GM20431 (cell line): ENCODE measurements around the gene TPMT.
"Not testable (repeated sequence)": the region's sequence is repeated elsewhere in the genome, so short reads cannot be mapped to it uniquely, and the experiment has no call there.

Experiments
- in situ Hi-C: fragments of 300-500 bp; cut with MseI, MboI; formaldehyde crosslinking; loops from one replicate; pipeline ENCODE4 v1.15.0; 2020; ENCODE audit warnings: low sequenced_read_pairs; ENCODE audit not compliant: unreplicated experiment

Gene TPMT

DNA sequence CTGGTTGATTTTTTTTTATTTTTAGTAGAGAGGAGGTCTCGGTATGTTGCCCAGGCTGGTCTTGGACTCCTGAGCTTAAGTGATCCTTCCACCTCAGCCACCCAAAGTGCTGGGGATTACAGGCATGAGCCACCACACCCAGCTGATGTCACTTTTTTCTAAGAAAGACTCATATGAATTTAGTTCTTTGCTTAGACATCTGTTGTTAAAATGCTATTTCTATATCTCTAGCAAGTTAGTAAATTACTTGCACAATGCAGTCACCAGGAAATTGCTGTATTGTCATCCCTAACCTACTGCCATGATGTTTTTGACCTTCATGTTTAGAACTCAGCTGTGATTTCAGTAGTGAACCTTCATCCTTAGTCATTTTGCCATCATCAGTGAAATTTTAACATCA, 6.0 kb upstream of the TPMT start:
- in situ Hi-C loops = no loop called here

DNA sequence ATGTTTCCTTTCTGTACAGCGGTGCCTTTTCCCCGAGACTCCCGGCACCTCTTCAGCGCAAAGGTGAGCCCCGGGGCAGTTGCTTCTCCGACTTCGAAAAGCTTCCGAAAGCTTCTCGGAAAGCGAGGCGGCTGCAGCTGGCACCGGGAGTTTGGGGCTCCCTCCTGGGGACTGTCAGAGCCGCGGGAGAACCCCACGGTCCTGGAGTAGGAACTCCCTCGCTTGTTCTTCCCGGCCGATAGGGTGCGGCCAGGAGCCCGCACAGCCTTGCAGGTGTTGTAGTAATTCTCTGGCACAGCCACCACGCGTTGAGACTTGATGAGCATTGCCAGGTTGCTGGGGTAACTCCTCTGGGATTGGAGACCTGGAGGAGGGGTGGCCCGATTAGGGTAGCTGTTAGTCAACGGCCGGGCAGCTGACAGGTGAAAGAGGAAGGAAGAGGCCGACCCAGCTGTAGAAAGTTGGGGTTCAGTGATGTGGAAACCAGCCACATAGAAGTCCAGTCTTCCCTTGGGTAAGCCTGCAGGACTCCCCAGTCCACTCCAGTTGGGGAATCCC, 1.1 kb upstream of the TPMT start:
- in situ Hi-C loops = no loop called here

DNA sequence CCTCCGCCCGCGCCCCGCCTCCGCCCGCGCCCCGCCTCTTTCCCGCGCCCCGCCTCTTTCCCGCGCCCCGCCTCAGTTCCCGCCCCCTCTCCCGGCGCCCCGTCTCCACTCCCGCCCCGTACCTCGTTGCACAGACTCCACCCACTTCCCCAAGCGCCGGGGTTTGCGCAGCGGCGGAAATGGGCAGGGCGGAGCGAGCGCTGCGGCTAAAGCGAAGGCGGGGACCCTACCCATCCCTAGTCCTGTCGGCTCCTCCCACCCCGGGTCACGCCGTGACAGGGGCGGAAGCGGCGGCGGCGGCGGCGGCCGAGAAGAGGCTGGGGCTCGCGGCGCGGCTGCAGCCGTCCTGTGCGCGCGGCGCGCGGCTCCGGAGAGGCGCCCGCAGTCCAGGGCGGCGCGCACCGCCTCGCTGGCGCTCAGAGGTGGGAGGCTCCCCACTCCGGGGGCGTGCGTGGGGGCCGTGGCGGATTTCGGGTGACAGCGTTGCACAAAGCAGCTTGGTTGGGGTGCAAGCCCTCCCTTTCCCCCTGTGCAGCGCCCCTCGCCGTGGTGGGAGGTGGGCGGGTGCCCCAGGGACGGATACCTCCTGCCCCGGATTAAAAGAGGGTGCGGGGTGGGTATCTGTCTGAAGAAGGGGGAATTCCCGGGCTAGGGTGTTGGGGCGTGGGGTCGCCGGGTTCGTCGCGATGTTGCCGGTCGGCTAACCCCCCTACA, 430 bp upstream of the TPMT start, which contains the start of gene KDM1B:
KDM1B (plus strand) TSS at position 273 of the 714 bp plus-strand sequence. CDS start 4,474 bp downstream, outside the sequence.
- in situ Hi-C loops = no loop called here

DNA sequence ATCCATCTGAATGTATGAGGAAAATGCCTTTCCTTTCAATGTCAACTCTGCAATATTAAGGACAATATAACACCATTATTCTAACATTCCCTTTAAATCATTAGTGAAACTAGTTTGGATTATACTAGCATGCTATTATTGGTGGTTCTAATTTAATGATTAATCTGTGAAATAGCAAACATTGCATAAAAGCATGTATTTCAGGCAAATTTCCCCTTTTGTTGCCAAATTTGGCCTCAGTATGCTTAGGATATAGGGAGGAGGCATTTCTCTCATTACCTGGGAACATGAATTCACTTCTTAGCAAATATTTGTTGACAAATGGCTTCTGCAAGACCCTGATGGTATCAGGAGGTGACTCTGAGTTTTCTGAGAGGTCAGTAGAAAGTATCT, 1.6 kb downstream of the TPMT start:
- in situ Hi-C loops = no loop called here

DNA sequence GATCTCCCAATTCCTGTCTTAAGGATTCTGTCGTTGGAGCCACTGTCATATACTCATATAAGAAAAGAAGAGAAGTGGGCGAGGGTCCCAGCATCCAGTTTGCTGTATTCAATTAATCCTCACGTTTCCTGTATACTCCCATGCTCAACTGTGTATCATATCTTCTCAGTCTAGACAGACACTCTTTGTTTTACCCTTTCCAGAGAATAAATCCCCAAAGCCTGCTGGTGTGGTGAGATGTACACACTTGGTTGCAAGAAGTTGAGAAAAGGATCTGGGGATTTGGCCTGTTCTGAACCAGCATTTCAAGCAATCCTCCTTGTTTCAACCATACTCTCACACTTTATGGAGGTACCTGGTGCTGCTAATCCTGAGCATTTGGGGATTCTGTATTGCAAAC, 3.1 kb downstream of the TPMT start:
- in situ Hi-C loops = no loop called here

DNA sequence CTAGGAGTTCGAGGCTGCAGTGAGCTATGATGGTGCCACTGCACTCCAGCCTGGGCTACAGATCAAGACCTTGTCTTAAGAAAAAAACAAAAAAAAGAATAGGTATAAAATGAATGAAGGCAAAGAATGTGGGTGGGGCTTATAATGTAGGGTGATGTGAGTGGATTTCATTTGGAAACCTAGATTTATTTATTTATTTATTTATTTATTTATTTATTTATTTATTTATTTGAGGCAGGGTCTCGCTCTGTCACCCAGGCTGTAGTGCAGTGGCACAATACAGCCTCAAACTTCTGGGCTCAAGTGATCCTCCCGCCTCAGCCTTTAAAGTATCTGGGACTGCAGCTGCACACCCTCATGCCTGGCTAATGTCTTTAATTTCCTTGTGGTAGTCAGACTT, 3.5 kb downstream of the TPMT start:
- in situ Hi-C loops = not testable (repeated sequence)

GRCh38 chr6:18148304-18149025, 6.4 kb downstream of the TPMT start:
- in situ Hi-C loops = no loop called here

DNA sequence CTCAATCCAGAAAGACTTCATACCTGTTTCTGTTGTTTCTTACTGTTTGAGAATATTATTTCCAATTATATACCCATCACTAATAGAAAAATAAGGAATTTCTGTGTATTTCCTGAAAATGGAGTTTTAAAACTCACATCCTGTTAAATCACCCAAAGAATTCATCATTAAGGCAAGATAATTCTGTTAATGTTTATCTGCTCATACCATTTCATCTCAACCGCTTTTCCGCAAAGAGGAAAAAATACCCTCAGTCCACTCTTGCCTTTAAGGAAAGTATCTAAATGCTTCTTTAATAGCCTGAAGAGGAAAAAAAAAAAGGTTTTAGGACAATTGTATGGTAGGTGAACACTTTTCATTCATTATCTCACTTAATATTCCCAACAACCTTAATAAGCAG, 7.3 kb downstream of the TPMT start:
- in situ Hi-C loops = no loop called here

GRCh38 chr6:18147160-18147559, 7.7 kb downstream of the TPMT start:
- in situ Hi-C loops = no loop called here

DNA sequence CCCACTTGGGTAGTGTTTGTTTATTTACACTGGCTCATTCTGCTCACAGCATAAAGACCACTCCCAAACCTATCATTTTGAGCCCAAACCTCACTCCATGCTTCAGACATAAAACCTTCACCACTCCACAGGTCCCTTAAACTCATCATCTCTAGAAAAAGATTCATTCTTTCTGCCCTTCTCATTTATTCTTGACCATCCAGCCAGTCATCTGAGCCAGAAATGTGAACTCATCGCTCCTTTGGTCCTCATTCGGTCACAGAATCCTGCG, 12.4 kb downstream of the TPMT start:
- in situ Hi-C loops = no loop called here

GRCh38 chr6:18141805-18142590, 12.9 kb downstream of the TPMT start:
- in situ Hi-C loops = no loop called here

DNA sequence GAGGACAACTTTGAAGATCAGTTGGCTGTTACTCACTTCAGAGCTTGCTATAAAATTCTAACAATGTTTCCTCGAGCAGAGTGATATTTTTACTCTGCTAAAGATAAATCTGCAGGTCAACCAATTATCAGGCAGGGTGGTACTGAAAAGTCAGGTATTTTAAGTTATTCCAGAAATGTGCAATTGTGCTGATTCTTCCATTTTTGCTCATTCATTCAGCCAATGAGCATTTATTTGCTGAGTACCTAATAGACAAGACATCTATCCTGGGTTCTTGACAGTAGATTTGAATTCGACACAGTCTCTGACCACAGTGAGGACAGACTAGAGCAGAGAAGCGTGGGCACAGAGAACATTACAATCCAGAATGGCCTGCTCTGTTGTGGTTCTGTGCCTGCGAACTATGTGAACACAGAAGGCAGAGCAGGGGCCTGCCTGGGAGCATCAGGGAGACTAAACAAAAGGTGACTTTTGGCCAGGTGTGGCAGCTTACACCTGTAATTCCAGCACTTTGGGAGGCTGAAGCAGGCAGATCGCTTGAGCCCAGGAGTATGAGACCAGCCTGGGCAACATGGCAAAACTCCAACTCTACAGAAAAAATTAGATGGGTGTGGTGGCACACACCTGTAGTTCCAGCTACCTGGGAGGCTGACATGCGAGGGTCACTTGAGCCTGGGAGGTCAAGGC, 14.8 kb downstream of the TPMT start:
- in situ Hi-C loops = no loop called here

GRCh38 chr6:18138906-18139305, 16.0 kb downstream of the TPMT start:
- in situ Hi-C loops = no loop called here

GRCh38 chr6:18136260-18136659, 18.6 kb downstream of the TPMT start:
- in situ Hi-C loops = no loop called here

GRCh38 chr6:18135171-18135570, 19.7 kb downstream of the TPMT start:
- in situ Hi-C loops = no loop called here

- in situ Hi-C loops = no loop called here
Observed at GRCh38 chr6:18132346-18132745, 22.5 kb downstream of the TPMT start.

- in situ Hi-C loops = no loop called here
Observed at GRCh38 chr6:18126121-18126520, 28.8 kb downstream of the TPMT start.

DNA sequence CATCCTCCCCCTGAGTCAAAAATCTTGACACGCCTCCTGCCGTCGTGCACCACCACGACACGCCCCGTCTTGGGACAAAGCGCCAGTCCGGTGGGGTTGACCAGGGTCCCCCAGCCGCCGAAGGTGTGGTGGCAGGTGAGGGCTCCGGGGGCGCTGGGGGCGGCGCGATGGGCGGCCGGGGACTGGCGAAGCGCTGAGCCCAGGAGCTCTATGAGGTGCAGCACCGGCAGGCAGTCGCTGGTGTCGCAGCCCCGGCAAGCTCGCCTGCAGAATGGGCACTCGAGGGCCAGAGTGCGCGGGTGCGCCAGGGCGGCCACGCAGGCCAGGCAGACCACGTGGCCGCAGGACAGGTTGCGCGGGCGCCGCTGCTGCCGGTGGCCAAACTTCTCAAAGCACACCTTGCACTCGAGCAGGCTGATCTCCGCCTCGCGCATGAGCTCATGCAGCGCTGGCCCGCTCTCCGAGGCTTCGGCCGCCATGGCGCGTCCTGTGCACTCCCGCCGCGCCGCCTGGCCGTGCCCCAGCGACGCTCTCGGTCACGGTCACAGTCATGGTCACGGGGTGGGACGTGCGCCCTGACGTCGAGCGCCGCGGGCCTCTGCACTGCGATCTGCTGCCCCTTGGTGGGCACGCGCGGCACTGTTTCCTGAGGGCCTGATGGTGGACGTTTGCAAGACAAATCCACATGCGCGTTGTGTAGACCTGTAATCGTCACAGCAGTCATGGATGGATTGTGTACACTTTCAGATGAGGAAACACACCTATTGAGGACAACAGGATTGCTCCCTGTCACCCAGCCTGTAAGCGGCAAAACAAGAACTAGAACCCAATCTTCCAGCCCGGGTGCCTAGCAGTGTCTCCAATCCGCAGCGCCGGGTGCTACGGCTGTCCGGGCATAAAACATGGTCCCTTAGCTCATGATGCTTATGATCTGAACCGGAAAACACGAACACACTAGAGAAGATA, 32.5 kb downstream of the TPMT start, which contains the start of gene NHLRC1:
NHLRC1 (minus strand) TSS at position 550 of the 966 bp plus-strand sequence; CDS start at position 479, 71 bp downstream.
- in situ Hi-C loops = no loop called here

GRCh38 chr6:18121580-18122127, 33.2 kb downstream of the TPMT start:
- in situ Hi-C loops = no loop called here
